ENCODE measurements around the gene MIGA1.
"Not testable (repeated sequence)": the region's sequence is repeated elsewhere in the genome, so short reads cannot be mapped to it uniquely, and the experiment has no call there.

Gene MIGA1

DNA sequence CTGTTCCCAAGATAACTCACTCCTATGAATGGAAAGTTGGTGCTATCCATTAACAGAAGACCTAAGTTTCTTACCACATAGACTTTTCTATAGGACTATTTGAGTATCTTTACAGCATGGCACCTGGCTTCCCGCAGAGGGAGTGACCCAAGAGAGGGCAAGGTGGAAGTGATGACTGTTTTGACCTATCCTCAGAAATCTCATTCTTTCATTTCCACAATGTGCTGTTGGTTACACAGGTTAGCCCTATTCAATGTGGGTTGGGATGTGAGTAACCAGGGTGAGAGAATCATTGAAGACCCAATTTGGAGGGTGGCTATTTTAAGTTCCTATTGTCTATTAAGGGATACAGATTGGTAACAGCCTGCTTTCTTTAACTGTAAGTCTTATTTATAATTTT, 70.6 kb downstream of the MIGA1 start:
- no peak for DNase-seq (ENCODE audit: low spot score)

GRCh38 chr1:77857552-77857951, 78.1 kb downstream of the MIGA1 start:
- DNase-seq (ENCODE audit: low spot score) = peak; percentile 23

DNA sequence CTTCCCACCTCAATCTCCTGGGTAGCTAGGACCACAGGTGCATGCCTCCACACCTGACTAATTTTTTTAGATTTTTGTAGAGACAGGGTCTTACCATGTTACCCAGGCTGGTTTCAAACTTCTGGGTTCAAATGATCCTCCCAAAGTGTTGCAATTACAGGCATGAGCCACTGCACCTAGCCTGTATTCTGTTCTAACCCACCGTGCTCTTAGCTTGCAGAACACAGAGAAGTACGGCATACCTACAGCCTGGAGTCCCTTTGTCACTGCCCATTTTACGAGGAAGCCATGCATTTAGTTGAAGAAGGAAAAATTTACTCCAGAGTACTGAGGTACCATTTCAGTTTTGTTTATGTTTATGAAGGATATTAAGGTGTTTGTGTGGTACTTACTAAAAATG, 79.3 kb downstream of the MIGA1 start:
- DNase-seq (ENCODE audit: low spot score) = no peak

GRCh38 chr1:77859248-77859647, 79.8 kb downstream of the MIGA1 start:
- no peak for DNase-seq (ENCODE audit: low spot score)

DNA sequence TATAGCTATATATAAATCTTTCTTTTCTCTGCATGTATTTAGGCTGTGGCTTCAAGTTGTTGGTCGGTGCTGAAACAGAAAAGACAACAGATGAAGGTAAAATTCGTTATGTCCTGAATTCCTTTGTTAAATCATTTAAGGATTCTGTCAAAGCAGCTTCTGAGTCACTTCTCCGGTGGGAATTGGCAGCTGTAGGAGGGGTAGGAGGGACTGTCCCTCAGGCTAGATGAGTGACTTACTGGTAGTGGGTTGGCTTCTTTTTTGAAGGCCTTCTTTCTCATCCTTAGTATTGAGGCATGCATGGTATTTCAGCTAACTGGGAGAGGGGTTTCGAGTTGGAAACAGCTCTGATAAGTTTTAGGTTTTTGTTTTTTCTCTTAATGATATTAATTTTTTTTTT, 86.8 kb downstream of the MIGA1 start:
- no peak for DNase-seq (ENCODE audit: low spot score)

- DNase-seq (ENCODE audit: low spot score) = no peak
Observed at GRCh38 chr1:77872645-77873044, 93.2 kb downstream of the MIGA1 start.

GRCh38 chr1:77873461-77873860, 94.0 kb downstream of the MIGA1 start:
- DNase-seq (ENCODE audit: low spot score) = no peak

DNA sequence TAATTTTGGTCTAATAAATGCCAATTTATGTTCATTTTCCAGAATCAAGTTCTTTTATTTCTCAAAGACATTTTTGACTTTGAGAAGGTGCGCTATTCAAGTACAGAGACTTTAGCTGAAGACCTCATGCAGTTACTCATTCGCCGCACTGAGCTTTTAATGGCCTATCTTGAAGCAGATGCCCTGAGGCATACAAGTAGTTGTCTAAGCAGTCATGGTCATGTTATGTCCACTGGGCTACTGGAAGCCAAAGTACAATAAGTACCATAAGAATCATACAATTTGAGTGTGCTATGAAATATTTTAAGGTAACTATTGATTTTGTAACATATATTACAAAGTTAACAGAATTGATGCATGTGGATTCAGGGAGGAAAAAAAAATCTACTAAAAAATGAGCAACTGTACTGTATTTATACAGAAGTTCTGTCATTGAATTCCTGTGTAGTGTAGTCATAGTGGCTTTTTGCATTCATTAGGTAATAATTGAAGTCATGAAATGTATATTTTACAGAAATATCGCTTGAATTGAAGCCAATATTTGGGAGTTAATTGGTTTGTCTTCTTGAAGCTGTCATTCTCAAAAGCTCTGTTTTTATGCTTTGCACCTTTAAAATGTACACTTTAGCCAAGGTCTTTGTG, 95.5 kb downstream of the MIGA1 start:
- DNase-seq (ENCODE audit: low spot score) = peak; percentile 16

- no peak for DNase-seq (ENCODE audit: low spot score)
Observed at GRCh38 chr1:77876884-77877283, 97.4 kb downstream of the MIGA1 start.

GRCh38 chr1:77881061-77881460, 101.6 kb downstream of the MIGA1 start:
- no peak for DNase-seq (ENCODE audit: low spot score)

DNA sequence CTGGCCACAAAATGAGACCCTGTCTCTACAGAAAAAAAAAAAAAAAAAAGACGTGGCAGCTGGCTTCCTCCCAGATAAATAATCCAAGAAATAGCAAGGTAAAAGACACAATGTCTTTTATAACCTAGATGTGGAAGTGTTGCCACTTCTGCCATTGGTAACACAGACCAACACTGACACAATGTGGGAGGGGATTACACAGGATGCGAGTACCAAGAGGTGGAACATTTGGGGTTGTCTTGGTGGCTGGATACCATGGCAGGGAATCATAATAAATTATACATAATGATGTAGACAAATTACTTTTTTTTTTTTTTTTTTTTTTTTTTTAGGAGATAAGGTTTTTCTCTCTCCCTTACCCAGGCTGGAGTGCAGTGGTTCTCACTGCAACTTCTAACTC, 103.0 kb downstream of the MIGA1 start:
- DNase-seq (ENCODE audit: low spot score) = no peak

DNA sequence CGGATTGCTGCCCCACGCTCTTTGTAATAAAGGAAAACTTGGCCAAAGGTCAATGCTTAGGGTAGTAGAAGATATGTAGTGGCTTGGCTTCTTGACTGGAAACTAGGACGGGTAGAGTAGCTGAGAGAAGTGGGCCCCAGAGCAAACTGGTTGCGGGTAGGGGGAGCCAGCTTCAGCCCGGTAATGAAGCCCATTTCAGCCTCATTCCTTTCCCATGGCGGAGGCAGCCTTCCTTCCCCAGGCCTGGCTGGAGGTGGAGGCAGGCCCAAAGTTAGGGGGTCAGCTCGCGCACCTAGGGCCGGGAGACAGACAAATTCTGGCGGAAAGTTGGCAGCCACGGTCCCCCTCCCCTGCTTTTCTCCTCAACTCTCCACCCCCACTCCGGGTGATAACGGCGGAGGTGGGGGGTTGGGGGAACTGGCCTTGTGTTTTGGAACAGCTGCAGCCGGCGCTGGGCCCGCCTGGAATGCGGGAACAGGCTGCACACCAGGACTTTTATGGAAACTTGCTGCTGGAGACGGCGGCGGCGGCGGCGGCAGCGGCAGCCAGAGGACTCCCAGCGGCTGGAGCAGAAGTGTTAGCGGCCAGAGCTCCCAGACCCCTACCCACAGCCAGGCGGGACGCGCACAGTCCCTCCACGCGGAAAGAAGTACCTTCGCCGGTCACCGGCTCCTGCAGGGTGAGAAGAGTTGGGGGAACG, 108.8 kb downstream of the MIGA1 start, which contains the start of gene NEXN:
Gene NEXN, plus strand, starts transcription at position 544 of the 700 bp plus-strand sequence. CDS start 27,483 bp downstream, outside the sequence.
- peak; percentile 77 for DNase-seq (ENCODE audit: low spot score)

DNA sequence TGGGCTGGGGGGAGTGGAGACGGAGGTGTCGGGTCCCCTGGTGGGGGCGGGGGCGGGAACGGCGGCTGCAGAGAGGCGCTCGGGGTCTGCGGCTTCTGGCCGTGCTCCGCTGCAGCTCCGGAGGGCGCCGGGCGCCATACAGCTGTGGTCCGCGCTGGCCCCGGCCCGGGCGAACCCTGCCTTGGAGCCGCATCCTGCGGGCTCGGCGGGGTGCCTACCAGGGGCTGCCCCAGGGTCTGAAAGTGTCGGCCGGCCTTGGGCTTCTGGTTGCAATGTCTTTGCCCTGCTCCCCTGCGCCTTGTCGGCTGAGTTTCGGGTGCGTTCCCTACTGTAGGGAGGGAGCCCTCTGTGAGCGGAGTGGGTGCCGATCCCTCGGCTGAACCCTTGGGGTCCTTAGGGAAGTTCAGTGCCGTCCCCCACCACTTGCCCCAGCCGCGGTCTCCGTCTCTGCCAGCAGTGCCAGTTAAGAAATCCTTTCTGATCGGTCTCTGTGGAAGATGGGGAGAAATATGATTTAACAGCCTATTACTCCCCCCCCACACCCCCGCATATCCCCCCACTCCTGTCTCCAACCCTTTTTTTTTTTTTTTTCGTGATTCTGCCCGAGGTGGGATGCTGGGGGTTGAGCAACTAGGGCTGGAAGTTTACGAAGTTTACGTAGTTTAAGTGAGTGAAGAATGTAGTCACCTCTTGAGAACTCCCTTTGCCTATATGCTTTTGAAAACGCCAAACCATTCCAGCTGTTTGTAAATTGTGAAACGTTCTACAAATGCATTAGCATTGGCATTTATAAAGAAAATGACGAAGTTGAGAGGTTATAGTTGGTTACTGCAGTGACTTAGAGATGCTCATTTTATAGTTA, 109.6 kb downstream of the MIGA1 start:
- peak; percentile 35 for DNase-seq (ENCODE audit: low spot score)

DNA sequence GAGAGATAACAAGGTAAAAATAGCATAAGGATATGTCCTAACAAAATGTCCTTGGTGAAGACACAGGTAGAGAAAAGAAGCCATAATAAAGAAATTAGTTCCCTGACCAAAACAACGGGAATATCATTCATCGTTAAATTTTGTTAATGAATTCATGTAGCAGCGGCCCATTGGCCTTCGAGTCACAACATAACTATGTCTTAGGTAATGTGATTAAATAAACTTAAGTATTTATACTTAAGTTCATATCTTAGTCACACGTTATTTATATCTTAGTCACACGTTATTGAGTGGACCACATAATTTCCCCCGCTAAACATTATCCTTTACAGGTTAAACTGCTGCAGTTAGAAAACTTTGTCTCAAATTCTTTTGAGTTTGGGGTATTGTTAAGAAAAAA, 110.2 kb downstream of the MIGA1 start:
- peak; percentile 60 for DNase-seq (ENCODE audit: low spot score)

- no peak for DNase-seq (ENCODE audit: low spot score)
Observed at GRCh38 chr1:77891200-77891599, 111.8 kb downstream of the MIGA1 start.

GRCh38 chr1:77899647-77900320, 120.3 kb downstream of the MIGA1 start:
- DNase-seq (ENCODE audit: low spot score) = peak; percentile 12

GRCh38 chr1:77900687-77901293, 121.3 kb downstream of the MIGA1 start:
- DNase-seq (ENCODE audit: low spot score) = peak; percentile 12

DNA sequence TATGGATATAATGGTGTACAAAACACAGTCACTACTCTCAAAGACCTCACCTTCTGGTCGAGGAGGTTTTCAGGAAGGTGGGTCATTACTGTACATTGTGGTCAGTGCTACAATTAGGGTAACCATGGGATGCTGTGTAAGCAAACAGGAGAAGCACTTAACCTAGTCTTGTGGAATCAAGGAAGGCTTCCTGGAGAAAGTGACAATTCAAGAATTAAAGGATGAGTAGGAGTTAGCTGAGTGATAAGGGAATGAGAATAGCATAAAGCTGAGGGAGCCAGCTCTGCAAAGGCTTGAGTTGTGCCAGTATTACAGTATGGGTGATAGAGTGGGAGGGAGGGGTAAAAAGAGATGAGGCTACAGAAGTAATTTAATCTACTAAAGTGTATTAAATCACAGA, 126.2 kb downstream of the MIGA1 start:
- no peak for DNase-seq (ENCODE audit: low spot score)

GRCh38 chr1:77906019-77906545, 126.6 kb downstream of the MIGA1 start:
- no peak for DNase-seq (ENCODE audit: low spot score)

GRCh38 chr1:77906624-77907023, 127.2 kb downstream of the MIGA1 start:
- no peak for DNase-seq (ENCODE audit: low spot score)

- no peak for DNase-seq (ENCODE audit: low spot score)
Observed at GRCh38 chr1:77910116-77910515, 130.7 kb downstream of the MIGA1 start.

DNA sequence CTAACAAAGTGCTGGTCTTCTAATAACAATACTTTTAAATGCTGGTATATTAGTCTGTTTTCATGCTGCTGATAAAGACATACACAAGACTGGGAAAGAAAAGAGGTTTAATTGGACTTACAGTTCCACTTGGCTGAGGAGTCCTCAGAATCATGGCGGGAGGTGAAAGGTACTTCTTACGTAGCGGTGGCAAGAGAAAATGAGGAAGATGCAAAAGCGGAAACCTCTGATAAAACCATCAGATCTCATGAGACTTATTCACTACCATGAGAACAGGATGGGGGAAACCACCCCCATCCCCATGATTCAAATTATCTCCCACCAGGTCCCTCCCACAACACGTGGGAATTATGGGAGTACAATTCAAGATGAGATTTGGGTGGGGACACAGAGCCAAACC, 139.5 kb downstream of the MIGA1 start:
- not testable (repeated sequence) for DNase-seq (ENCODE audit: low spot score)

Measured in hepatic stellate cell (primary cell).